GM21447 (cell line): ENCODE results near the gene LTC4S.

Experiments
- ATAC-seq: cut with Tn5 transposase; IDR thresholded peaks from one replicate; pipeline ENCODE4 v1.9.1; 2021; ENCODE audit not compliant: unreplicated experiment

LTC4S gene

GRCh38 chr5:179795049-179795862 lies 1.5 kb downstream of the LTC4S start:
- ATAC-seq: no peak

- ATAC-seq: peak; percentile 67
Observed at GRCh38 chr5:179795863-179796833, 2.4 kb downstream of the LTC4S start.

GRCh38 chr5:179796877-179797608 lies 3.3 kb downstream of the LTC4S start:
- ATAC-seq: no peak

- no peak for ATAC-seq
Observed at GRCh38 chr5:179797741-179798140, 4.0 kb downstream of the LTC4S start.

- no peak for ATAC-seq
Observed at GRCh38 chr5:179798144-179798770, 4.5 kb downstream of the LTC4S start.

- no peak for ATAC-seq
Observed at GRCh38 chr5:179798771-179799643, 5.2 kb downstream of the LTC4S start.

GRCh38 chr5:179799644-179799973 lies 5.8 kb downstream of the LTC4S start:
- no peak for ATAC-seq

GRCh38 chr5:179800071-179800695 lies 6.4 kb downstream of the LTC4S start:
- ATAC-seq: no peak

- no peak for ATAC-seq
Observed at GRCh38 chr5:179800696-179801201, 7.0 kb downstream of the LTC4S start.

- ATAC-seq: peak; percentile 38
Observed at GRCh38 chr5:179801304-179802206, 7.8 kb downstream of the LTC4S start.

GRCh38 chr5:179802207-179802883 lies 8.6 kb downstream of the LTC4S start:
- no peak for ATAC-seq

- no peak for ATAC-seq
Observed at GRCh38 chr5:179802950-179803562, 9.3 kb downstream of the LTC4S start.

GRCh38 chr5:179803651-179804554 lies 10.1 kb downstream of the LTC4S start:
- no peak for ATAC-seq

GRCh38 chr5:179804555-179804947 lies 10.8 kb downstream of the LTC4S start:
- ATAC-seq: no peak

GRCh38 chr5:179805070-179805528 lies 11.3 kb downstream of the LTC4S start:
- ATAC-seq: no peak
